GM18505 (cell line): ENCODE measurements around the gene PSD2.

ENCODE experiments used
- ATAC-seq: cut with Tn5 transposase; IDR thresholded peaks from one replicate; pipeline ENCODE4 v1.9.1; 2021; ENCODE audit not compliant: unreplicated experiment
- POLR2A ChIP-seq: IDR thresholded peaks from 4 replicates; pipeline ENCODE4 v1.6.1; 2011; ENCODE audit warnings: borderline replicate concordance; ENCODE audit not compliant: insufficient read depth, insufficient read length; ENCODE audit errors: extremely low read depth

Gene PSD2

DNA sequence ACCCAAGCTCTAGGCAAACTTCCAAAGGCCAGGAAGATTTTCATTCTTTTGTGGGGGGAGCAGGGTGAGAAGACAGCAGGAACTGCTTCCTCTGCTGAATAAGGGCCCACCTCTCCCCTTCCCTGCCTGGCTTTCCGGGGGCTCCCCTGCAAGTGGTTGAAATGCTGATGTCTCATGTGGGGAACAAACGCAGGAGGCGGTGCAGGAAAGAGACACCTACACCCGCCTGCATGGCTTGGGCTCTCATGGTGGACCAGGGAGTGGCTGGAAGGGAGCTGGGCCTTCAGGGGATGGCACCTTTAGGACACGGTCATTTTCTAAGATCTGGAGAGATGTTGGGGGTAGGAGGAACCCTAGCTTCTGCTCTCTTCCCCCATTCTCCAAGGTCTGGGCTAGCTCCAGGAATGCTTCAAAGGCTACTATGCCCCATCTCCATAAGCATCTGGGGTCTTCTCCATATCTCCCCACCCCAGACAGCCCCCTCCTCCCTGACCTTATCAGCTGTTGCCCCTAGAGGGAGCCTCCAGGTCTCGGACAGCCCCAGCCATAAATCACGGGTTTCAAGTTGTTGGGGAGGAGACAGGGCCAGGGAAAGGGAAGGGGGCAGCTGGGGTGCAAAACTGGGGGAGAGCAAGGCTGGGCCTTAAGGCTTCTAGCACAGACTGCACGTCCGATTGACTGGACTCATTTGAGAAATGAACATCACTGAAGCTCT, 76.6 kb downstream of the PSD2 start:
- TF ChIP-seq POLR2A: no peak
- ATAC-seq: no peak

DNA sequence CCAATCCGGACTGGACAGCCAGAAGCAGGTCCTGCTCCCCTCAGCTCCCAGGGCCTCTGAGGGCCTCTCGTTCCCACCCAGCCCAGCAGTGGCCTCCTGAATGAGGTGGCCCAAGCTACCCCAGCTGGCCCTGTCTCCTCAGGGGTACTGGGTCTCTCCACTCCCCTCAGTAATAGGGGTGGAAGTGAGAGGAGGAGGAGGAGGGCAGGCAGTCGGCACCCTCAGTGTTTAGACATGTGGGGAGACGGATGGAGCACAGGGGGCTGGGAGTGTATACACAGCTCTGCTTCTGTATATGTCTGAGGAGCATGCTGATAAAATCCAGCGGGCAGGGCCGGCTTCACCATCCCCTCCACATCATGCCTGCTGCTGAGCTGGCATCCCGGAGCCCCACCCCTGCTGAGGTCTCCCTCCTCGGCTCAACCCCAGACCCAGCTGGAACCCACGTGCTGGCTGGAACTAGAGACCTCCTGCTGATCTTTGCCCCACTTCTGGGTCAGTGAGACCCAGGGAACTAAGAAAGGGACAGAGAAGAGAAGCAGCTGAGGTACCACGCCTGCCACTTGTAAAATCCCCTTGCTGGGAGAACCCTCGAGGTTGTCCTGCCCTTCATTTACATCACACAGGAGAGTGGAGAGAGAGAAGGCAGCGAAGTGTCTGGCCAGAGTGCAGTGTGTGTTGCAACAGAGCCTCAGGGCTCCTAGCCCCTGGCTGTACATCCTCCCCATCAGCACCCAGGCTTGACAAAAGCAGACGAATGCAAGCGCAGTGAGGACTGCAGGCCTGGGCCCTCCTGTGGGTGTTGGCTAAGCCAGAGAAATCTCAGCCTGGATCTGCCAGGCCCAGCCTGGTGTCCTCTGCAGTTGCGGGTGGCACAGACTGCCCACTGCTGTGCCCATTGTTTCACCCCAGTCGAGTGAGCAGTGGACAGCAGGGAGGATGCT, 77.5 kb downstream of the PSD2 start:
- no peak for ATAC-seq
- TF ChIP-seq POLR2A: no peak

DNA sequence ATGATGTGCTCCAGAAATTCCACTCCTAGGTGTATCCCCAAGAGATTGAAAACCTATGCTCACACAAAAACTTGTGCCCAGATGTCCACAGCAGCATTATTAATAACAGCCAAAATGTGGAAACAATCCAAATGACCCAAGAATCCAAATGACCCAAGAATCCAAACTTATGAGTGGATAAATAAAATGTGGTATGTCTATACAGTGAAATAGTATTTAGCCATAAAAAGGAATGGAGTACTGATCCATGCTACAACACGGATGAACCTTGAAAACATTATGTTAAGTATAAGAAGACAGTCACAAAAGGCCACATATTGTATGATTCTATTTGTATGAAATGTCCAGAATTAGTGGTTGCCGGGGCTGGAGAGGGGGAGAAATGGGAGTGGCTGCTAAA, 80.3 kb downstream of the PSD2 start:
- TF ChIP-seq POLR2A: no peak
- no peak for ATAC-seq

DNA sequence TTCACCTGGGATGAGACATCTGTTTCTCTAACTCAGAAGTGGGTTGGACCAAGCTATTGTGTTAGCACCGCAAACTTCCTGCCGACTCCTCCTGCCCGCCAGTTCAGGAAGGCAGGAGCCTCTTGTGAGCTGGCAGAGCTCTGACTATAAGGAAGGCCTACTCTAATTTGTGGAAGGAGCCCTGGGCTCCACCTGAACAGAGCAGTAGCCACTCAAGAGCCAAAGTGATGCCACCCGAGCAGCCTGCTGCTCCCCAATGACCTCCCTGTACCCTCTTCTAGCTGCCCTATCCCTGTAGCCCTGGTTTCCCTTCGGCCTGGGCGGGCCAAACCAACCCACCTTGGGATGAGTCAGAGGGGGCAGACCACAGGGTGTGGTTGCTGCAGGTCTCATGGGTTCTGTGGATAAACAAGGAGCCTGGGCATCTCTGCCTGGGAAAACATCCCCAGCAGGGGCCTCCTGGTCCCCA, 81.6 kb downstream of the PSD2 start:
- no peak for TF ChIP-seq POLR2A
- no peak for ATAC-seq

DNA sequence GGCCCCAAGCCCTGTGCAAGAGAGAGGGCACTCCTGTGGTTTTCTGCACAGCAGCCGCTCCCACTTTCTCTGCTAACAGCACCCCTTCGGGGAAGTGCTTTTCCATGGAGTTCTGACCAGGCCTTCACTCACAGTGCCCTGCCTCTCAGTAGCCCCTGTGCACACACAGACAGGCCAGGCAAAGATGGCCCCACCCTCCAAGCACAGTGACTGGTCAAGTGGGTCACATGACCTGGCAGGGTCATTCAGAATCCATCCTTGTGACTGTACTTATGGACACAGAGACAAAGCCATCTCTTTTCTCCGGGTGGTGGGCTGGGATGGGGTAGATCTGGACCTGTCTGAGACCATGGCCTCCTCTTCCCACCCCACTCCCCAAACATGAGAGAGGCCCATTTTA, 82.5 kb downstream of the PSD2 start:
- no peak for TF ChIP-seq POLR2A
- no peak for ATAC-seq

DNA sequence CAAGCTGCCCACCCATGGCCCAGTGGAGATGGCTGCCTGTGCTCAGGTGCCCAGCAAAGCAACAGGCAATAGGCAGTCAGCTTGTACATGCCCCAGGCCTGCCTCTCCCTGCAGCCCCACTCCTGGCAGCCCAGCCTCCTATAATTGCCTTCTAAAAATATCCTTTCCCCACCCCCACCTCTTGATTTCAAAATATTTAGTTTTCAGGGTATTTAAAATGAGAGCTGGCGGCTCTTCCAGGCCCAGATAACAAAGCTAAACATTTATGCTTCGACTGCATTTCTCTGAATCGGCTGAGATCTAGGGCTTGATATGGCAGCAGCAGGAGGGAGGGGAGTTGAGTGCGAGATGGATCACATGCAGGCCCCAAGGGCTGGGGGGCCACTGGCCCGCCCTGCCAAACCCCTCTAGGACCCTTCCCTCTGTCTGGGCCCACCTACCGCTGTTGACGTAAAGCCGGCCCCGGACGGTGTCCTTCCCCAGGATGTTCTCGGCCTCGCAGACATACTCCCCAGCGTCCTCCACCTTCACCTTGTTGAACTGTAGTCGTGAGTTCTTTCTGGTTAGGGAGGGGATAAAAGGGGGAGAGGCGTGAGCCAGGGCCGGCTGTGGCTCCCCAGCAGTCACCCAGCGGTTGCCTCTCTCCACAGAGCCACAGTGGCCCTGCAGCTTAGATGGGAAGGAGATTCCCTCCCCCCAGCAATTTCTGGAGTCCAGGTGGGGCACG, 85.0 kb downstream of the PSD2 start:
- ATAC-seq: no peak
- no peak for TF ChIP-seq POLR2A

DNA sequence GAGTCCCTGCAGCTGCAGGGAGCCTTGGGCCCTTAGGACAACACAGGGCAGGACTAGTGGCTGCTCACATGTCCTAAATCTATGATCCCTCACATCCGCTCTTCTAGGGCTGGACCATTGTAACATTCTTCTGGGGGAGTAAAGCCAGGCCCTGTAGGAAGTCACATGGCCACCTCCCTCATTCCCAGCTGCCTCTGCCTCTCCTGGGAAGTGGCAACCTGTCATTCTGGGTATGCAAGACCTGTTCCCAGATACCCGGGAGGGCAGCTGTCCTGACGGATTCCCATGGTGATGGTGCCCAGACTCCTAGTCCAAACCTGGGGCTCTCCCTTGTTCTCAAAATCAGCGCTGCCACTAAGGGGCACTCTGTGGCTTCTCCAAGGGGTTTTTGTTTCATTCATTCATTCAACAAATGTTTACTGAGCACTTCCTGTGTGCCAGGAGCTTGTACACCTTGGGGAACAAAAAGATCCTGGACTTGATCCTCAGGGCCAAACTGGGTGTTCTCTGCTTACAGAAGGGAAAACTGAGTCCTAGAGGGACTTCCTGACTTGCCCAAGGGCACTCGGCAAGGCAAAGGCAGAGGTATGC, 85.6 kb downstream of the PSD2 start:
- no peak for TF ChIP-seq POLR2A
- no peak for ATAC-seq

GRCh38 chr5:139882316-139882715, 86.7 kb downstream of the PSD2 start:
- no peak for ATAC-seq
- TF ChIP-seq POLR2A: no peak

GRCh38 chr5:139882961-139883539, 87.4 kb downstream of the PSD2 start:
- TF ChIP-seq POLR2A: no peak
- no peak for ATAC-seq

GRCh38 chr5:139884144-139884543, 88.5 kb downstream of the PSD2 start:
- ATAC-seq: no peak
- no peak for TF ChIP-seq POLR2A

- TF ChIP-seq POLR2A: no peak
- ATAC-seq: no peak
Measured at GRCh38 chr5:139884734-139885133, 89.1 kb downstream of the PSD2 start.

GRCh38 chr5:139885172-139885856, 89.7 kb downstream of the PSD2 start:
- no peak for ATAC-seq
- no peak for TF ChIP-seq POLR2A
